ENCODE results near the gene ST3GAL2. TPM values are rescaled to one million over a fixed set of nuclear protein-coding genes. Genes with fewer than 3 reads are reported as not detected.
A peak's percentile ranks its signal among the peaks of the same experiment; 100 is the strongest.

ST3GAL2 gene
- total RNA-seq, 1 experiment from 2014 or later = 45.9 TPM

GRCh38 chr16:70418993-70419318 lies 19.9 kb downstream of the ST3GAL2 start:
- H3K36me3 Mint-ChIP-seq (ENCODE audit: insufficient read depth in 1 of 3, low read depth in 3 of 3) = peaks cover 0 to 14% (median 0%) of the 10 kb centered on the region in 3 experiments; a peak in 4 of 7 replicates
- TF ChIP-seq, protein P1, sequence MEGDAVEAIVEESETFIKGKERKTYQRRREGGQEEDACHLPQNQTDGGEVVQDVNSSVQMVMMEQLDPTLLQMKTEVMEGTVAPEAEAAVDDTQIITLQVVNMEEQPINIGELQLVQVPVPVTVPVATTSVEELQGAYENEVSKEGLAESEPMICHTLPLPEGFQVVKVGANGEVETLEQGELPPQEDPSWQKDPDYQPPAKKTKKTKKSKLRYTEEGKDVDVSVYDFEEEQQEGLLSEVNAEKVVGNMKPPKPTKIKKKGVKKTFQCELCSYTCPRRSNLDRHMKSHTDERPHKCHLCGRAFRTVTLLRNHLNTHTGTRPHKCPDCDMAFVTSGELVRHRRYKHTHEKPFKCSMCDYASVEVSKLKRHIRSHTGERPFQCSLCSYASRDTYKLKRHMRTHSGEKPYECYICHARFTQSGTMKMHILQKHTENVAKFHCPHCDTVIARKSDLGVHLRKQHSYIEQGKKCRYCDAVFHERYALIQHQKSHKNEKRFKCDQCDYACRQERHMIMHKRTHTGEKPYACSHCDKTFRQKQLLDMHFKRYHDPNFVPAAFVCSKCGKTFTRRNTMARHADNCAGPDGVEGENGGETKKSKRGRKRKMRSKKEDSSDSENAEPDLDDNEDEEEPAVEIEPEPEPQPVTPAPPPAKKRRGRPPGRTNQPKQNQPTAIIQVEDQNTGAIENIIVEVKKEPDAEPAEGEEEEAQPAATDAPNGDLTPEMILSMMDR (conservative IDR thresholded peaks at IDR 0.05) = no peak
- Histone ChIP-seq H3T11ph (ENCODE audit: low read length) (no peak overlapping the region), H3K14ac (ENCODE audit: insufficient read depth, low read length) (no peak overlapping the region; the same call in 1 of the 2 replicates), H4K20me1 (ENCODE audit: control insufficient read depth, insufficient read depth, insufficient read length) (no peaks in the 10 kb centered on the region), H2BK5ac (ENCODE audit: insufficient read length, low read length) (no peak overlapping the region), H2AK5ac (ENCODE audit: insufficient read length, low read length) (no peak overlapping the region), H4K8ac (replicated peaks; ENCODE audit: insufficient read length, low read depth, low read length) (no peak overlapping the region), H3K4me1 (ENCODE audit: insufficient read depth, low read length) (peaks cover 21% of the 10 kb centered on the region; the same call in 1 of the 2 replicates), H3K27me3 (ENCODE audit: insufficient read depth, low read length) (no peaks in the 10 kb centered on the region), H3K4me2 (ENCODE audit: insufficient read depth, insufficient read length, low read length) (no peak overlapping the region), H3K79me1 (ENCODE audit: insufficient read depth, low read depth, low read length, poor library complexity, severe bottlenecking) (peaks cover 2% of the 10 kb centered on the region), H2BK15ac (ENCODE audit: low read depth, low read length) (no peak overlapping the region), H3K23me2 (ENCODE audit: insufficient read length, low read depth, low read length, poor library complexity, severe bottlenecking) (no peaks in the 10 kb centered on the region), H4K91ac (ENCODE audit: insufficient read length, low read depth, low read length) (no peak overlapping the region), H3K18ac (ENCODE audit: insufficient read length, low read depth, low read length) (no peak overlapping the region), H3K56ac (ENCODE audit: insufficient read length, low read depth, low read length) (no peak overlapping the region), H3K4ac (ENCODE audit: low read depth, low read length) (no peak overlapping the region), H2BK12ac (ENCODE audit: insufficient read length, low read depth, low read length) (no peak overlapping the region), H3K27ac (ENCODE audit: insufficient read length, low read depth, low read length) (no peak overlapping the region), H2AFZ (ENCODE audit: low read length) (no peak overlapping the region), H3K79me2 (ENCODE audit: insufficient read depth, low read length) (no peaks in the 10 kb centered on the region; the same call in 1 of the 2 replicates), H3K9me3 (ENCODE audit: control insufficient read depth, low read depth, low read length) (no peaks in the 10 kb centered on the region), H3K23ac (ENCODE audit: insufficient read length, low read depth, low read length) (no peak overlapping the region), H3K9ac (ENCODE audit: extremely low read depth, insufficient read length, low read length) (no peak overlapping the region), H4K5ac (ENCODE audit: insufficient read length, low read depth, low read length) (no peak overlapping the region), H2BK20ac (ENCODE audit: low read depth, low read length, poor library complexity, severe bottlenecking) (no peak overlapping the region), H2BK120ac (ENCODE audit: low read depth, low read length, poor library complexity, severe bottlenecking) (no peak overlapping the region)
- H3K27ac Mint-ChIP-seq = peak overlapping the region; percentile 67 to 90 (median 76); a peak in 5 of 7 replicates
- H3K9me3 Mint-ChIP-seq = no peaks in the 10 kb centered on the region
- peak overlapping the region in 1 of 2 experiments; percentile 17; a peak in 1 of 5 replicates for H3K4me3 Mint-ChIP-seq
- DNase-seq = no peak
- WGBS (ENCODE audit: extremely low coverage, insufficient read length, low lambda C conversion rate) = no CpG with 5 or more reads among the region's 5 CpGs
- no peaks in the 10 kb centered on the region for H3K27me3 Mint-ChIP-seq (ENCODE audit: low read depth)
- peaks cover 61 to 66% of the 10 kb centered on the region in 2 experiments for H3K4me1 Mint-ChIP-seq
